IPS-15b (cell line): ENCODE results near the gene CACNA1C.

Experiments
- H3K27me3 ChIP-seq: one replicate; pipeline ENCODE4 v1.6.1; 2013; ENCODE audit warnings: low read length; ENCODE audit not compliant: control insufficient read depth, insufficient read depth
- H3K36me3 ChIP-seq: one replicate; pipeline ENCODE4 v1.6.1; 2013; ENCODE audit warnings: low read length; ENCODE audit not compliant: control insufficient read depth, insufficient read depth
- H3K4me1 ChIP-seq: one replicate; pipeline ENCODE4 v1.6.1; 2013; ENCODE audit warnings: mild to moderate bottlenecking, low read length; ENCODE audit not compliant: control insufficient read depth, insufficient read depth
- H3K4me3 ChIP-seq: one replicate; pipeline ENCODE4 v1.5.1; 2013; ENCODE audit warnings: low read depth, low read length
- H3K9ac ChIP-seq: one replicate; pipeline ENCODE4 v1.6.1; 2013; ENCODE audit warnings: low read depth, mild to moderate bottlenecking, low read length
- H3K9me3 ChIP-seq: one replicate; pipeline ENCODE4 v1.6.1; 2013; ENCODE audit warnings: mild to moderate bottlenecking, low read length; ENCODE audit not compliant: control insufficient read depth, insufficient read depth

Gene CACNA1C

GRCh38 chr12:2396448-2396871 is 343.7 kb downstream of the CACNA1C start:
- no peaks in the 10 kb centered on the region for H3K4me1 ChIP-seq
- no peaks in the 10 kb centered on the region for H3K27me3 ChIP-seq
- H3K9ac ChIP-seq: no peak overlapping the region
- no peaks in the 10 kb centered on the region for H3K36me3 ChIP-seq
- no peak overlapping the region for H3K4me3 ChIP-seq
- H3K9me3 ChIP-seq: no peaks in the 10 kb centered on the region

GRCh38 chr12:2397356-2398045 is 344.7 kb downstream of the CACNA1C start:
- no peaks in the 10 kb centered on the region for H3K9me3 ChIP-seq
- H3K27me3 ChIP-seq: no peaks in the 10 kb centered on the region
- no peaks in the 10 kb centered on the region for H3K36me3 ChIP-seq
- no peaks in the 10 kb centered on the region for H3K4me1 ChIP-seq
- no peak overlapping the region for H3K9ac ChIP-seq
- H3K4me3 ChIP-seq: no peak overlapping the region

GRCh38 chr12:2401040-2401439 is 348.3 kb downstream of the CACNA1C start:
- no peaks in the 10 kb centered on the region for H3K36me3 ChIP-seq
- no peaks in the 10 kb centered on the region for H3K9me3 ChIP-seq
- no peaks in the 10 kb centered on the region for H3K4me1 ChIP-seq
- H3K9ac ChIP-seq: no peak overlapping the region
- H3K4me3 ChIP-seq: no peak overlapping the region
- no peaks in the 10 kb centered on the region for H3K27me3 ChIP-seq

- Histone ChIP-seq H3K27me3 (no peaks in the 10 kb centered on the region), H3K4me1 (no peaks in the 10 kb centered on the region), H3K9ac (no peak overlapping the region), H3K4me3 (no peak overlapping the region), H3K36me3 (no peaks in the 10 kb centered on the region), H3K9me3 (no peaks in the 10 kb centered on the region)
Observed at GRCh38 chr12:2402073-2402579, 349.3 kb downstream of the CACNA1C start.

GRCh38 chr12:2403221-2403976 is 350.6 kb downstream of the CACNA1C start:
- Histone ChIP-seq H3K27me3 (no peaks in the 10 kb centered on the region), H3K9ac (no peak overlapping the region)

GRCh38 chr12:2405039-2405438 is 352.3 kb downstream of the CACNA1C start:
- Histone ChIP-seq H3K36me3 (no peaks in the 10 kb centered on the region), H3K4me1 (no peaks in the 10 kb centered on the region), H3K27me3 (no peaks in the 10 kb centered on the region), H3K4me3 (no peak overlapping the region), H3K9ac (no peak overlapping the region), H3K9me3 (no peaks in the 10 kb centered on the region)

More at GRCh38 chr12:2403221-2403976, 350.6 kb downstream of the CACNA1C start:
- H3K4me3 ChIP-seq: no peak overlapping the region
- no peaks in the 10 kb centered on the region for H3K9me3 ChIP-seq
- H3K4me1 ChIP-seq: no peaks in the 10 kb centered on the region
- H3K36me3 ChIP-seq: no peaks in the 10 kb centered on the region

GRCh38 chr12:2406903-2407302 is 354.1 kb downstream of the CACNA1C start:
- no peaks in the 10 kb centered on the region for H3K36me3 ChIP-seq
- H3K9me3 ChIP-seq: no peaks in the 10 kb centered on the region
- no peaks in the 10 kb centered on the region for H3K4me1 ChIP-seq
- no peak overlapping the region for H3K9ac ChIP-seq
- no peak overlapping the region for H3K4me3 ChIP-seq
- H3K27me3 ChIP-seq: no peaks in the 10 kb centered on the region

- Histone ChIP-seq H3K4me1 (no peaks in the 10 kb centered on the region), H3K27me3 (no peaks in the 10 kb centered on the region), H3K36me3 (no peaks in the 10 kb centered on the region), H3K4me3 (no peak overlapping the region), H3K9ac (no peak overlapping the region), H3K9me3 (no peaks in the 10 kb centered on the region)
Observed at GRCh38 chr12:2408262-2408661, 355.5 kb downstream of the CACNA1C start.

GRCh38 chr12:2409656-2410265 is 357.0 kb downstream of the CACNA1C start:
- H3K9me3 ChIP-seq: no peaks in the 10 kb centered on the region
- no peaks in the 10 kb centered on the region for H3K27me3 ChIP-seq
- H3K36me3 ChIP-seq: no peaks in the 10 kb centered on the region
- no peak overlapping the region for H3K9ac ChIP-seq
- no peaks in the 10 kb centered on the region for H3K4me1 ChIP-seq
- H3K4me3 ChIP-seq: no peak overlapping the region

GRCh38 chr12:2410496-2410895 is 357.7 kb downstream of the CACNA1C start:
- Histone ChIP-seq H3K9ac (no peak overlapping the region), H3K9me3 (no peaks in the 10 kb centered on the region), H3K27me3 (no peaks in the 10 kb centered on the region), H3K36me3 (no peaks in the 10 kb centered on the region), H3K4me1 (no peaks in the 10 kb centered on the region), H3K4me3 (no peak overlapping the region)

- Histone ChIP-seq H3K4me1 (no peaks in the 10 kb centered on the region), H3K9me3 (no peaks in the 10 kb centered on the region), H3K36me3 (no peaks in the 10 kb centered on the region), H3K27me3 (no peaks in the 10 kb centered on the region), H3K9ac (no peak overlapping the region), H3K4me3 (no peak overlapping the region)
Observed at GRCh38 chr12:2411011-2411410, 358.2 kb downstream of the CACNA1C start.
